ENCODE results near the gene CFP. TPM values are rescaled to one million over a fixed set of nuclear protein-coding genes. Genes with fewer than 3 reads are reported as not detected.
A peak's percentile ranks its signal among the peaks of the same experiment; 100 is the strongest.

Gene CFP
- total RNA-seq, 1 experiment from 2014 or later, result 0.27 TPM

- DNase-seq (ENCODE audit: low spot score), result peak; percentile 81
- in situ Hi-C loops (cut with HindIII; ENCODE audit: low sequenced_read_pairs), result no loop called here
These were observed 14.9 kb upstream of the CFP start for GRCh38 chrX:47644557-47645091.

- peak; percentile 59 for DNase-seq (ENCODE audit: low spot score)
- in situ Hi-C loops (cut with HindIII; ENCODE audit: low sequenced_read_pairs), result no loop called here
These were observed 14.2 kb upstream of the CFP start for GRCh38 chrX:47643926-47644325.

DNA sequence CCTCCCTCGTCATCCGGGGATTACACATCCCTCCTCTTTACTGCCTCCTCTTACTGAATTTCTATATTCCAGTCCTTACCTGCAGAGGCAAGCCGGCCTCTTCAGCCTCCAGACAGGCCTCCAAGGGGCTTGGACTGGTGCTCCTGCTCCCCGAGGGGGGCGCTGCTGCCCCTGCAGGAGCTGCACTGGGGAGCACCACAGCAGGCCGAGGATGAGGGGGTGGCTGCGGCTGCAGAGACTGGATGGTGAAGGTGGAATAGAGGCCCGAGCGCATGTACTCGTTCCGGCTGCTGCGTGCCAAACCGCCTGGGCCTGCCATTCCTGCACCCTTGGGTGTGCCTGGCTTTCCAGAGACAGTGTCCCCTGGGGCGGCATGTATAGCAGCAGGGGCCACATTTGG lies 9.1 kb upstream of the CFP start:
- in situ Hi-C loops (cut with HindIII; ENCODE audit: low sequenced_read_pairs), result no loop called here
- DNase-seq (ENCODE audit: low spot score), result no peak

DNA sequence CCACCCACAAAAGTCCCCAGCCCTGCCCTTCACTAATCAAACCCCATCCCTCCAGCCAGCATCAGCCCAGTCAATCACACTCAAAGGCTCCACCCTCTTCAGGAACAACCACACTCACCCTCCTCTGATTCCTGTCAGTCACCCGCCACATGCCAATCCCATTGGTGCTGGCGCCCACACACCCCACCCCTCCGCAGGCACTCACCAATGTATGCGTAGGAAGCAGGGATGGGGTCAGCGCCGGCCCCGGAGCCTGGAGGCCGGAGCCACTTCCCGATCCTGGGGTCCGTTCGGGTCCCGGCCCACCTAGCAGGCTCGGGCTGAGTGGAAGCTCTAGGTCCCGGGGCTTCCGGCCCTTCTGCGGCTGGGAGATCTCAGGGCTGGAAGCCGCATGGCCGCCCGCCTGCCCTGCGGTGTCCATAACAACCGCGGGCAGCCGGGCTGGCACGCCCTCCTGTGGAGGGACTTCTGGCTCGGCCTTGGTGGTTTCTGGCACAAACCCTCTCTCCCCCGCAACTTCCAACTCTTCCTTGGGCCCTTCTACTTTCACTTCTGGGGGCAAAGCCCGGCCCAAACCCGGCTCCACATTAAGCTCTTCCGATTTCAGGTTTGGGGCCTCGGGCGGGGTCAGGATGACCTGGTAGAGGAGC lies 7.9 kb upstream of the CFP start:
- in situ Hi-C loops (cut with HindIII; ENCODE audit: low sequenced_read_pairs), result no loop called here
- DNase-seq (ENCODE audit: low spot score), result peak; percentile 79

DNA sequence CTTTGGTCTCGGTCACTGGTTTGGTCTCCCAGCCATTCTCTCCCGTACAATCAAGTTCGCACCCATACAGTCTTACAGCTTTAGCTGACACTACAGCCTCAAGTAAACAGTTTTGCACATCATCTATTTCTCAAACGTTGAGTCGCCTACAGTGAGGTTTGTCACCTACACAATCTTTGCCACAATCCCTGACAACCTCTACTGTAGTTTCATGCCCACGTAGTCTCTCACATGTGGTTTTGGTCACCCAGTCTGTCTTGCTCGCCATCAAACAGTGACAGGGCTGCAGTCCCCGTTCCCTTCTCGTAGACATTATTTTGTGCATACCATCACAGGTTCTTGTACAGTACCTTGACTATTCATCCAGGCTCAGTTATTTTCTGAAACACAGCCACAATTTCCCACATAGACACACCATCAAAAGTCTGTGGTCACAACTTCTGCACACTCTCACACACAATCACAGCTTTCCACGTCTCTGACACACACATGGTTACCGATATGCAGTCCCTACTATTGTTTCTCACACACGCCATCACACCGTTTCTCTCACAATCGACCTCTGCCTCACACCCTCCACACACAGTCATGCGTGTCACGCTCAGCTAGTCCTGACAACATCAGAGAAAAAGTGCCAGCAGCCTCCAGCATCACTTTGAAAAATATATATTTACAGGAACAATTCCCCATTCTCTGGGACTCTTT lies 5.3 kb upstream of the CFP start:
- DNase-seq (ENCODE audit: low spot score), result no peak
- in situ Hi-C loops (cut with HindIII; ENCODE audit: low sequenced_read_pairs), result no loop called here

- no peak for DNase-seq (ENCODE audit: low spot score)
- in situ Hi-C loops (cut with HindIII; ENCODE audit: low sequenced_read_pairs), result no loop called here
These were observed 4.2 kb upstream of the CFP start for GRCh38 chrX:47633689-47634590.

- in situ Hi-C loops (cut with HindIII; ENCODE audit: low sequenced_read_pairs), result no loop called here
These were observed 2.9 kb upstream of the CFP start for GRCh38 chrX:47632666-47633065.

GRCh38 chrX:47631676-47632075 lies 1.9 kb upstream of the CFP start:
- in situ Hi-C loops (cut with HindIII; ENCODE audit: low sequenced_read_pairs), result no loop called here
- DNase-seq (ENCODE audit: low spot score), result no peak

More at GRCh38 chrX:47632666-47633065, 2.9 kb upstream of the CFP start:
- DNase-seq (ENCODE audit: low spot score), result no peak

GRCh38 chrX:47628982-47629381 lies 748 bp downstream of the CFP start:
- no peak for DNase-seq (ENCODE audit: low spot score)
- in situ Hi-C loops (cut with HindIII; ENCODE audit: low sequenced_read_pairs), result no loop called here

DNA sequence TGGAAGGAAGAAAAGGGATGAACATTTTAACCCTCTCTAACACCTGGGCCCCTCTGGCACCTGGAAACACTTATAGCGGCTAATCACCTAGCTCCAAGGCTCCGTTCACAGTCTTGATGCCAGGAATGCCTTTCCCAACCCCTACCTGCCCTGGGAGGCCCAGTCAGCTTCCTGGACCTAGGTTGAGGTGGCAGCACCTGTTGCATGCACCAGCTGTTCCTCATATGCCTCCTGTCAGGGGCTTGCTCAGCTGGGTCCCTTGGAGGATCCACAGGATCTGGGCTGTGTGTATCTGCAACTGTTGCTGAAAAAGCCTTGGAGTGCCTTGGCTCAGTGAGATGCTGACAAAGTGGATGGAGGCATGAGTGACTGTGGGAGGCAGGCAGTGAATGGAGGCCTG lies 4.4 kb downstream of the CFP start:
- no peak for DNase-seq (ENCODE audit: low spot score)
- in situ Hi-C loops (cut with HindIII; ENCODE audit: low sequenced_read_pairs), result no loop called here

DNA sequence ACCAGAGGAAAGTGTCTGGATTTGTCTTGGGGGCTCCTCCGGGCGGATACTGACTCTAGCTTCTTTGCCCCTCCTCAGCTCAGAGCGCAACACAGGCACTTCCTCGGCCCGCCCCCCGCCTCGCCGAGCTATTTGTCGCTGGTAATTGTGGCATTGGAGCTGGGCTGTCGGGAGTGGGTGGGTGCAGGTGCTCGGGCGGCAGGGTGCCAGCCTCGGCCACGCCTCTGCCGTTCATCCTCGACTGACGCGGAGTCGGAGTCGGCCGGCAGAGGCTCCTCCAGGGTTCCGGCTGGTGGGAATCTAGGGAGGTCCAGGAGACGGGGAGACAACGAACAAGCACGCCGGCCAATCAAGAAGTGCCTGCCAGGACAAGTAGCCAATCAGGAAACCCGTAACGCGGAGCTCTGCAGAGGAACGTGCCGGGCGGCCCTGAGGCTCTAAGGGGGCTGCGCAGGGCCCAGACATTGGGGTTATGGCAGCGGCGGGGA lies 6.1 kb downstream of the CFP start:
- DNase-seq (ENCODE audit: low spot score), result peak; percentile 92
- in situ Hi-C loops (cut with HindIII; ENCODE audit: low sequenced_read_pairs), result no loop called here

DNA sequence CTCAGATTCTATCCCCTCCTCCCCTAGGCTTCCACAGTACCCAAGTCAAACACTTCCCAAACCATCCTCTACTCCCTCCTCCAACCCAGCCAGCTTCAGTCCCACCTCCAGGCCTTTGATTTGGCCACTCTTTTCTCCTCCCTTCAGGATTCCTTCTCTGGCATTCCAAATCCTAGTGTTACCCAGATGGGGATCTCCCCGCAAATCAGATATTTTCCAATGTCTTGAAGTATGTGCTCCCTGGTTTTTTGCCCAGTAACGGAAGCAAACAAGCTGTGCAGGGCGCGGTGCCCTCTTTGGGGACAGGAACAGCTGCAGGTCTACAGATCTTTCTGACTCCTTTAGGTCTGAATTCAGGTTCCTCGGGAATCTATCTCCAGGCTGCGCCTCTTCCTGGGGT lies 7.9 kb downstream of the CFP start:
- in situ Hi-C loops (cut with HindIII; ENCODE audit: low sequenced_read_pairs), result no loop called here

DNA sequence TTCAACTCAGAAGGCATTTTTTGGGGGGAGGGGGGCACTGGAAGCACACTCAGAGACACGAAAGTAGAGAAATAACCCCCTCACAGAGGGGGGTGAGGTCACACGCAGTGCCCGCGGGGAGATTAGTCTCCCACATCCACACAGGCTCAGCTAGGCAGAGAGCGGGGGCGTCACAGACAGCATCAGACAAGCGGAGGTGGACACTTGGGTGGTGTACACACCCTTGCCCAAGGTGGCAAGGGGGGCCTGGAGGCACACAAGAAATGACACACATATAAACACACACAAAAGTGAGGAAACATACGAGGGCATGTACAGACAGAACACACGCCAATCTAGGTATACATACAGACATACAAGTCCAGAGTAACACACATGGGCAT lies 9.4 kb downstream of the CFP start:
- in situ Hi-C loops (cut with HindIII; ENCODE audit: low sequenced_read_pairs), result no loop called here
- no peak for DNase-seq (ENCODE audit: low spot score)

More for the DNA sequence above, 7.9 kb downstream of the CFP start:
- DNase-seq (ENCODE audit: low spot score), result no peak

- in situ Hi-C loops (cut with HindIII; ENCODE audit: low sequenced_read_pairs), result no loop called here
- peak; percentile 84 for DNase-seq (ENCODE audit: low spot score)
These were observed 10.0 kb downstream of the CFP start, which contains the start of gene SYN1 for GRCh38 chrX:47619486-47620302. Gene SYN1, minus strand, starts transcription at chrX:47619857. Its CDS starts 129 bp downstream, at chrX:47619728.

DNA sequence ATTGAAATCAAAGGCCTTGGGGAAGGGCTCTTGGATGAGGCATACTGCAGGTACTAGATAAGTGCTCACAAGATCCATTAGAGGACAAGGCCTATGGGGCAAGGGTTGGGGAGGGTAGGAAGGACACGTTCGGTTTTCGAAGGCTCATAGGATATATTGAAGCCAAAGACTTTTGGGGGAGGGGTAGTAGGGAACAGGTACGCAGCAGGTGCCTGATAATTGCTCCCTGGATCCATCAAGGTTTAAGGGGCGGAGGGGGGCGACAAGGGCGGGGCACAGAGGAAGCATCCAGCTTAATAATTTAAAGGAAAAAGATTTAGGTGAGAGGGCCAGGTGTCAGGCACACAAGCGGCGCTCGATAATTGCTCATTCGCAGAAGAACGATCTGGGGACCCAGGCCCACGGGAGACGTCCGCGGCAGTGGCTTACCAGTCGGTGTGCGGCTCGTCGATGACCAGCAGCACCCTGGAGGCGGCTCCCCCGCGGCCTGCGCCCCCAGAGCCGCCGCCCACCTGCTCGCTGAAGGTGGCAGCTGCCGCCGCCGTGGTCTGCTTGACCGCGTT lies 10.7 kb downstream of the CFP start:
- in situ Hi-C loops (cut with HindIII; ENCODE audit: low sequenced_read_pairs), result no loop called here
- no peak for DNase-seq (ENCODE audit: low spot score)

DNA sequence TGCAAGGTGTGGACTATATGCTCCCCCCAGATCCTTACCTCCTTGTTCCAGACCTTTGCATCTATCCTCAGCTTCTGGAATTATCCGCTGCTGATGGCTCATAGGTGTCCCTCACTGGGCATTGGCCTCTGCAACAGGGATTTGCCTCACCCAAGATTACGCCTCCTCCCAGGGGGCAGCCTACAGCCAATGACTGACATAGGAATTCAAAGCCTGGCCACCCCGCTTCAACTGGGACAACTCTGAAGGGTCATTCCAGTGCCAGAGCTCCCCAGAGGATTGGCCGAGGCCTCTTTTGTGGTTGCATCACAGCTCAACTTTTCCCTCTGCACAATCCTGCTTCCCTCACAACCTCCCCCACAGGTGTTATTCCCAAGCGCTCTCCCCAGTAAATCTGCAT lies 15.1 kb downstream of the CFP start:
- DNase-seq (ENCODE audit: low spot score), result no peak
- in situ Hi-C loops (cut with HindIII; ENCODE audit: low sequenced_read_pairs), result no loop called here

DNA sequence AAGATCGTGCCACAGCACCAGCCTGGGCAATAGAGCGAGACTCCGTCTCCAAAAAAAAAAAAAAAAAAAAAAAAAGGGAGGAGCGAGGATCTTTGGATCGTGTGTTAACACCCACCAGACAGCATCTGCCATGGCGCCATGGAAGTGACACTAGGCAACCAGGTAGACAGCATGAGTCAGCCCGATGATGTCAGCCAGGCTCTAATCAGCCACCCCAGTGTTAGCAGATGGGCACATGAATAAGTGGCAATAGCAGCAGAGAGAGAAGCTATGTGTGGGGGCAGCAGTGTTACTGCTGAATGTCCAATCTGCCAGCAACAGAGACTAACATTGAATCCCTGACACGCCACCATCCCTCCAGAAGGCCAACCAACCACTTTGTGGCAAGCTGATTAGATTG lies 16.6 kb downstream of the CFP start:
- in situ Hi-C loops (cut with HindIII; ENCODE audit: low sequenced_read_pairs), result no loop called here
- peak; percentile 75 for DNase-seq (ENCODE audit: low spot score)

- no peak for DNase-seq (ENCODE audit: low spot score)
- in situ Hi-C loops (cut with HindIII; ENCODE audit: low sequenced_read_pairs), result no loop called here
These were observed 17.3 kb downstream of the CFP start for GRCh38 chrX:47612418-47612817.
